ENCODE data around the gene ARHGAP10. TPM values are rescaled to one million over a fixed set of nuclear protein-coding genes. Genes with fewer than 3 reads are reported as not detected.

ARHGAP10 gene
- total RNA-seq, 1 experiment from 2014 or later, result 11.7 TPM

DNA sequence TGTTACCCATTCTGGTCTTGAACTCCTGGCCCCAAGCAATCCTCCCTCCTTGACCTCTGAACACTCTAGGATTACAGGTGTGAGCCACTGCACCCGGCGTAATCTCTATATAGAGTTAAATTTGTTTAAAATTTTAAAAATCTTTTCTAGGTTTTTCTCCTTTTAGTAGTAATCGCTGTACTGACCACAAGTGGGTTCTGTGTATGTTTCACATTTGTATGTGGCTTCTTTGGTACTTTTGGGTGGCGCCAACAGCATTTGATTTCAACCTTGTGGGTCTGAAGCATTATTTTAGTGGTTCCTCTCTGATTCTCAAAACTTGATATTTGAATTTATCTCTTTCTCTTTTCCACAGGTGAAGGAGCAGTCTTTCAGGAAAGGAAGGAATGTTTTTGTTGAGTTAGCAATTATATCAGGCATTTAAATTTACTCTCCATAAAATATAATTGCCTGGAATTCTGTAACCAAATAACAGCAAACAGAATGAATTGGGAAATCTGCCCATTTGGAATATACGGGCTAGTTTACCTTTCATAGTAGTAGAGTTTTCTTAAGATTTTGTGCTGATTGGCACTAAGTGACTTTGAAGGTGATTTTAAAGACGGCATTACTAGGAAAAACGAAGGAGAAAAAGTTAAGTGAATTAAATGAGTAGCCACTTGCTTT lies 29.5 kb downstream of the ARHGAP10 start:
- DNase-seq (ENCODE audit: low read depth, low spot score), result no peak
- ChIA-PET POLR2A (no interaction called here), CTCF (no interaction called here)
- no peaks in the 10 kb centered on the region for H3K9me3 ChIP-seq (ENCODE audit: control insufficient read depth, insufficient read depth, low read depth, low read length)
- in situ Hi-C loops (cut with HindIII; ENCODE audit: low pct_unique_long_range_greater_than_20kb, low sequenced_read_pairs) (no loop called here), intact Hi-C loops (cut with micrococcal nuclease; ENCODE audit: unreplicated experiment) (no loop called here)
- no peak overlapping the region for H3K4me3 ChIP-seq (ENCODE audit: low read depth in 2 of 2, low read length in 2 of 2)
- H3K4me1 ChIP-seq (ENCODE audit: control insufficient read depth, insufficient read depth, low read length), result no peaks in the 10 kb centered on the region
- H3K27me3 ChIP-seq (ENCODE audit: control insufficient read depth, insufficient read depth, low read length), result no peaks in the 10 kb centered on the region
- ATAC-seq, result no peak
- no TSS peak for BruUV-seq (replicated peaks)
- H3K36me3 ChIP-seq (ENCODE audit: control insufficient read depth, insufficient read depth, low read length), result no peaks in the 10 kb centered on the region
- TF ChIP-seq SIN3A (IDR thresholded peaks at IDR 0.05; ENCODE audit: borderline replicate concordance, insufficient read depth, low read depth, low read length) (no peak), POLR2AphosphoS5 (IDR thresholded peaks at IDR 0.05; ENCODE audit: low read depth, low read length) (no peak)
- TF ChIP-seq, protein P1, sequence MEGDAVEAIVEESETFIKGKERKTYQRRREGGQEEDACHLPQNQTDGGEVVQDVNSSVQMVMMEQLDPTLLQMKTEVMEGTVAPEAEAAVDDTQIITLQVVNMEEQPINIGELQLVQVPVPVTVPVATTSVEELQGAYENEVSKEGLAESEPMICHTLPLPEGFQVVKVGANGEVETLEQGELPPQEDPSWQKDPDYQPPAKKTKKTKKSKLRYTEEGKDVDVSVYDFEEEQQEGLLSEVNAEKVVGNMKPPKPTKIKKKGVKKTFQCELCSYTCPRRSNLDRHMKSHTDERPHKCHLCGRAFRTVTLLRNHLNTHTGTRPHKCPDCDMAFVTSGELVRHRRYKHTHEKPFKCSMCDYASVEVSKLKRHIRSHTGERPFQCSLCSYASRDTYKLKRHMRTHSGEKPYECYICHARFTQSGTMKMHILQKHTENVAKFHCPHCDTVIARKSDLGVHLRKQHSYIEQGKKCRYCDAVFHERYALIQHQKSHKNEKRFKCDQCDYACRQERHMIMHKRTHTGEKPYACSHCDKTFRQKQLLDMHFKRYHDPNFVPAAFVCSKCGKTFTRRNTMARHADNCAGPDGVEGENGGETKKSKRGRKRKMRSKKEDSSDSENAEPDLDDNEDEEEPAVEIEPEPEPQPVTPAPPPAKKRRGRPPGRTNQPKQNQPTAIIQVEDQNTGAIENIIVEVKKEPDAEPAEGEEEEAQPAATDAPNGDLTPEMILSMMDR (IDR thresholded peaks at IDR 0.05), result no peak
- TF ChIP-seq, protein P2, sequence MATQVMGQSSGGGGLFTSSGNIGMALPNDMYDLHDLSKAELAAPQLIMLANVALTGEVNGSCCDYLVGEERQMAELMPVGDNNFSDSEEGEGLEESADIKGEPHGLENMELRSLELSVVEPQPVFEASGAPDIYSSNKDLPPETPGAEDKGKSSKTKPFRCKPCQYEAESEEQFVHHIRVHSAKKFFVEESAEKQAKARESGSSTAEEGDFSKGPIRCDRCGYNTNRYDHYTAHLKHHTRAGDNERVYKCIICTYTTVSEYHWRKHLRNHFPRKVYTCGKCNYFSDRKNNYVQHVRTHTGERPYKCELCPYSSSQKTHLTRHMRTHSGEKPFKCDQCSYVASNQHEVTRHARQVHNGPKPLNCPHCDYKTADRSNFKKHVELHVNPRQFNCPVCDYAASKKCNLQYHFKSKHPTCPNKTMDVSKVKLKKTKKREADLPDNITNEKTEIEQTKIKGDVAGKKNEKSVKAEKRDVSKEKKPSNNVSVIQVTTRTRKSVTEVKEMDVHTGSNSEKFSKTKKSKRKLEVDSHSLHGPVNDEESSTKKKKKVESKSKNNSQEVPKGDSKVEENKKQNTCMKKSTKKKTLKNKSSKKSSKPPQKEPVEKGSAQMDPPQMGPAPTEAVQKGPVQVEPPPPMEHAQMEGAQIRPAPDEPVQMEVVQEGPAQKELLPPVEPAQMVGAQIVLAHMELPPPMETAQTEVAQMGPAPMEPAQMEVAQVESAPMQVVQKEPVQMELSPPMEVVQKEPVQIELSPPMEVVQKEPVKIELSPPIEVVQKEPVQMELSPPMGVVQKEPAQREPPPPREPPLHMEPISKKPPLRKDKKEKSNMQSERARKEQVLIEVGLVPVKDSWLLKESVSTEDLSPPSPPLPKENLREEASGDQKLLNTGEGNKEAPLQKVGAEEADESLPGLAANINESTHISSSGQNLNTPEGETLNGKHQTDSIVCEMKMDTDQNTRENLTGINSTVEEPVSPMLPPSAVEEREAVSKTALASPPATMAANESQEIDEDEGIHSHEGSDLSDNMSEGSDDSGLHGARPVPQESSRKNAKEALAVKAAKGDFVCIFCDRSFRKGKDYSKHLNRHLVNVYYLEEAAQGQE (IDR thresholded peaks at IDR 0.05; ENCODE audit: insufficient read depth in 1 of 2, low read depth in 2 of 2, low read length in 1 of 2), result no peak
- no peak overlapping the region for H3K27ac ChIP-seq (ENCODE audit: low read length)

GRCh38 chr4:147764337-147764736 lies 32.4 kb downstream of the ARHGAP10 start:
- Histone ChIP-seq H3K36me3 (ENCODE audit: control insufficient read depth, insufficient read depth, low read length) (no peaks in the 10 kb centered on the region), H3K27ac (ENCODE audit: low read length) (no peak overlapping the region), H3K4me1 (ENCODE audit: control insufficient read depth, insufficient read depth, low read length) (peaks cover 3% of the 10 kb centered on the region; the same call in 1 of the 2 replicates), H3K9me3 (ENCODE audit: control insufficient read depth, insufficient read depth, low read depth, low read length) (no peaks in the 10 kb centered on the region), H3K27me3 (ENCODE audit: control insufficient read depth, insufficient read depth, low read length) (no peaks in the 10 kb centered on the region), H3K4me3 (ENCODE audit: low read depth in 2 of 2, low read length in 2 of 2) (no peak overlapping the region)
- intact Hi-C loops (cut with micrococcal nuclease; ENCODE audit: unreplicated experiment), result no loop called here
- CTCF ChIA-PET, result no interaction called here
- TF ChIP-seq, protein P2 (IDR thresholded peaks at IDR 0.05; ENCODE audit: insufficient read depth in 1 of 2, low read depth in 2 of 2, low read length in 1 of 2), result no peak
- no peak for TF ChIP-seq POLR2AphosphoS5 (IDR thresholded peaks at IDR 0.05; ENCODE audit: low read depth, low read length)
- TF ChIP-seq, protein P1 (IDR thresholded peaks at IDR 0.05), result no peak
- no peak for TF ChIP-seq TCF7L2 (IDR thresholded peaks at IDR 0.05; ENCODE audit: low read depth, low read length)
- no peak for TF ChIP-seq SIN3A (IDR thresholded peaks at IDR 0.05; ENCODE audit: borderline replicate concordance, insufficient read depth, low read depth, low read length)
- POLR2A ChIA-PET, result interaction anchor here (0.7 kb wide), 1 partner anchor 102 kb away, joined by 3 read pairs; no protein-coding TSS in a partner anchor
- DNase-seq (ENCODE audit: low read depth, low spot score), result no peak
- ATAC-seq, result no peak
- in situ Hi-C loops (cut with HindIII; ENCODE audit: low pct_unique_long_range_greater_than_20kb, low sequenced_read_pairs), result no loop called here
- BruUV-seq (replicated peaks), result no TSS peak

All from Panc1 (cell line).